Superior temporal gyrus (tissue), 1 donor: Measurements from ENCODE around the gene ZNF724.

ENCODE experiments used
- DNase-seq: peaks from one replicate; pipeline ENCODE4 v3.0.0-alpha.2; 2016; ENCODE audit errors: extremely low spot score

The ZNF724 gene

DNA sequence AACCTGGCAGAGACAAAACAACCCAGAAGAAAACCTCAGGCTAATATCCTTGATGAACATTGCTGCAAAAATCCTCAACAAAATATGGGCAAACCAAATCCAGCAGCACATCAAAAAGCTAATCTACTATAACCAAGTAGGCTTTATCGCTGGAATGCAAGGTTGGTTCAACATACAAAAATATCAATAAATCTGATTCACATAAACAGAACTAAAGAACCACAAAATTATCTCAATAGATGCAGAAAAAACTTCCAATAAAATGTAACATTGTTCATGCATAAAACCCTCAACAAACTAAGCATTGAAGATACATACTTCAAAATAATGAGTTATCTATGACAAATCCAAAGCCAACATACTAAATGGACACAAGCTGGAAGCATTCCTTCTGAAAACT, 8.8 kb downstream of the ZNF724 start:
- DNase-seq, result no peak

DNA sequence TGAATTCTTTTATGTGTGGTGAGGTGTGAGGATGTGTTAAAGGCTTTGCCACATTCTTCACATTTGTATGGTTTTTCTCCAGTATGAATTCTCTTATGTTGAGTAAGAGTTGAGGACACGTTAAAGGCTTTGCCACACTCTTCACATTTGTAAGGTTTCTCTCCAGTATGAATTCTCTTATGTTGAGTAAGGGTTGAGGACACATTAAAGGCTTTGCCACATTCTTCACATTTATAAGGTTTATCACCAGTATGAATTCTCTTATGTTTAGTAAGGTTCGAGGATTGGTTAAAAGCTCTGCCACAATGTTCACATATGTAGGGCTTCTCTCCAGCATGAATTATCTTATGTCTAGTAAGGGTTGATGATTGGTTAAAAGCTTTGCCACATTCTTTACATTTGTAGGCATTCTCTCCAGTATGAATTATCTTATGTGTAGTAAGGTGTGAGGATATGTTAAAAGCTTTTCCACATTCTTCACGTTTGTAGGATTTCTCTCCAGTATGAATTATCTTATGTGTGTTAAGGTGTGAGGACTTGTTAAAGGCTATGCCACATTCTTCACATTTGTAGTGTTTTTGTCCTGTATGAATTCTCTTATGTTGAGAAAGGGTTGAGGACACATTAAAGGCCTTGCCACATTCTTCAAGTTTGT, 27.1 kb downstream of the ZNF724 start:
- DNase-seq, result no peak

DNA sequence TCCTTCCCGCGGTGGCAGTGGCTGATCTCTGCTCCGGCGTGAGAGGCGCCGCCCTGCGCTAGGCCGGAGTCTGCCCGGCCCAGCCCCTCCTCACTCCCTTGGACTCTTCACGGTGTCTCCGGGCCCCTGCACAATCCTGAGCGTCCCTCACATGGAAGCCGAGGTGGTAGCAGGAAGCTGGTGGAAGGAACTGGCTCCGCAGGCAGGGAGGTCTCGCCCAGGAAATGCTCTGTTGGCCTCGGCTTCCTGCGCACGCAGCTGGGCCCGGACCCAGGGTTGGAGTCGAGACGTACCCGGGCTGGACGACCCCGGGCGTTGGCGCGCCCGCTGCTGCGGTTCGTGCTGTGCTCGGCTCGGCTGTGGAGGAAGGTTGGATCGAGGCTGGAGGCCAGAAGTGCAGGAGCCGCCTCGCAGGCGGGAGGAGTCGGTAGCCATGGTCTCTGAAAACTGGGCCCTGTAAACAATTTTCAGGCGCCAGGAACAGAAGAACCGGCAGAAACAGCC, 46.3 kb downstream of the ZNF724 start:
- no peak for DNase-seq

DNA sequence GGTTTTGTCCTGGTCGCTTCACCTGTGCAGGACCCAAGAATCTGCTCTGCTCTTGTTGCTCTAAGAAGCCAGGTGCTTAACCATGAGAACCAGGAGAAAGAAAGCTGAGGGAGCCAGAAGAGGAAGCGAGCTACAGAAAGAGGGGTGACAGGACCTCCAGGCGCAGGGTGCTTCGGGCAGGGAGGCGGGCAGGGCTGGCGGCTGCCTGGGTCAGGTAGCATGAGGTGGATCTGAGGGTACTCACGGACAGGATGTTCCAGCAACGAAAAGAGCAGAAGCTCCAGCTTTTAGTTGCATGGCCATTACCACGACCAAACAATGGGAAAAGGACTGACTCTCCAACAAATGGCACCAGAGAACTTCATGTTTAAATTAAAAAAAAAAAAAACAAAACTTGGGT, 59.9 kb downstream of the ZNF724 start:
- DNase-seq, result no peak

DNA sequence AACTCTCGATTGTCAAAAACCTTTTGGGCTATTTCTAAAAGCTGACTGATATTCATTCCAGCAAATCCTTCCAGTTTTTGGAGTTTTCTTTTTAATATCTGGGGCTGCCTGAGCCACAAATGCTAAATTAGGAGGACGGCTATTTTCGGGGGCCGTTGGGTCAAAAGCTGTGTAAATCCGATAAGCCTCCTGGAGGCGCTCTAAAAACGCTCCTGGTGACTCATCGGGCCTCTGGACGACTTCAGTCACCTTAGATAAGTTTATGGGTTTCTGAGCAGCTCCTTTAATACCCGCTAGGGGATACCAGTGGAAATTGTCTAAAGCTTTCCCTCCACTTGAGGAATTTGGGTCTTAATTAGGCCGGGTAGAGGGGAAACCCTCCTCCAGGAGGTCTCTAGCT, 66.9 kb downstream of the ZNF724 start:
- DNase-seq, result no peak
